Keratinocyte (primary cell): ENCODE results near the gene CERKL. TPM values are rescaled to one million over a fixed set of nuclear protein-coding genes. Genes with fewer than 3 reads are reported as not detected.

Experiments
- DNase-seq: peaks from one replicate; pipeline ENCODE4 v3.0.0-alpha.2; 2011; ENCODE audit warnings: low read depth, missing footprints, low spot score
- FAIRE-seq: peaks from 2 replicates; lab custom pipeline; 2011; peaks lifted over from hg19 to GRCh38; lab: Jason Lieb, UNC
- H2AFZ ChIP-seq: 2 replicates; pipeline ENCODE4 v1.6.0; 2012; ENCODE audit warnings: low read length, control low read depth, inconsistent platforms; ENCODE audit not compliant: control insufficient read depth
- H3K27ac ChIP-seq: 2 replicates; pipeline ENCODE4 v1.5.1; 2011; ENCODE audit warnings: low read length; ENCODE audit not compliant: control insufficient read depth, insufficient read depth
- H3K27me3 ChIP-seq: 3 replicates; pipeline ENCODE4 v1.6.0; 2011; ENCODE audit warnings: low read length; ENCODE audit not compliant: control insufficient read depth, insufficient read depth; ENCODE audit errors: extremely low read depth
- H3K36me3 ChIP-seq, 2 experiments: 2 replicates in 1 of 2; 3 replicates in 1 of 2; pipeline ENCODE4 v1.5.1; 2011; ENCODE audit warnings: low read length in 2 of 2, mild to moderate bottlenecking in 1 of 2; ENCODE audit not compliant: control insufficient read depth in 2 of 2, insufficient read depth in 2 of 2; ENCODE audit errors: extremely low read depth in 1 of 2
- H3K4me1 ChIP-seq: 3 replicates; pipeline ENCODE4 v1.5.1; 2011; ENCODE audit warnings: low read length; ENCODE audit not compliant: control insufficient read depth, insufficient read depth; ENCODE audit errors: extremely low read depth
- H3K4me2 ChIP-seq: 3 replicates; pipeline ENCODE4 v1.6.0; 2011; ENCODE audit warnings: low read depth, low read length; ENCODE audit not compliant: control insufficient read depth, insufficient read depth; ENCODE audit errors: extremely low read depth
- H3K4me3 ChIP-seq, 3 experiments: fragments of 200-600 bp in 1 of 3; sonication (generic) in 1 of 3; 2 replicates in 2 of 3; 3 replicates in 1 of 3; pipeline ENCODE4 v1.5.1; 2011 to 2016; ENCODE audit warnings: low read length in 3 of 3, mild to moderate bottlenecking in 3 of 3, control low read depth in 2 of 3, inconsistent platforms in 1 of 3, low read depth in 1 of 3, mixed read lengths in 1 of 3, mixed run types in 1 of 3, moderate library complexity in 1 of 3; ENCODE audit not compliant: control insufficient read depth in 2 of 3, insufficient read depth in 2 of 3; ENCODE audit errors: extremely low read depth in 1 of 3
- H3K79me2 ChIP-seq: 2 replicates; pipeline ENCODE4 v1.6.0; 2012; ENCODE audit warnings: low read length; ENCODE audit not compliant: control insufficient read depth, insufficient read depth
- H3K9ac ChIP-seq: 3 replicates; pipeline ENCODE4 v1.6.0; 2011; ENCODE audit warnings: low read length; ENCODE audit not compliant: control insufficient read depth, insufficient read depth; ENCODE audit errors: extremely low read depth
- H3K9me1 ChIP-seq: 3 replicates; pipeline ENCODE4 v1.6.0; 2011; ENCODE audit warnings: low read length; ENCODE audit not compliant: control insufficient read depth, insufficient read depth; ENCODE audit errors: extremely low read depth
- H3K9me3 ChIP-seq: 2 replicates; pipeline ENCODE4 v1.5.1; 2012; ENCODE audit warnings: low read depth, low read length; ENCODE audit not compliant: control insufficient read depth
- H4K20me1 ChIP-seq: 3 replicates; pipeline ENCODE4 v1.6.0; 2011; ENCODE audit warnings: low read length; ENCODE audit not compliant: control insufficient read depth, insufficient read depth; ENCODE audit errors: extremely low read depth
- EZH2 ChIP-seq: IDR thresholded peaks from one replicate; pipeline ENCODE4 v1.6.1; 2012; ENCODE audit warnings: inconsistent platforms, mild to moderate bottlenecking, low read length, moderate library complexity
- dilution Hi-C: fragments of 300-500 bp; cut with MboI; formaldehyde crosslinking; loops from one replicate; pipeline ENCODE4 v1.7.0; 2020; ENCODE audit warnings: low sequenced_read_pairs; ENCODE audit not compliant: extremely low pct_ligation_motif_present
- polyA plus RNA-seq, 5 experiments: library from polyadenylated mRNA; depleted of rRNA in 3 of 5; stranded (reverse) in 3 of 5; stranded (forward) in 1 of 5; unstranded in 1 of 5; fragments of >200 nt; gene quantifications; 1 replicate in 1 of 5; 2 replicates in 3 of 5; 3 replicates in 1 of 5; pipeline versions ENCODE4 v1.2.1 to v1.2.3, GENCODE V29; 2011 to 2012; ENCODE audit warnings: missing spikeins in 2 of 5, low read depth in 1 of 5, low replicate concordance in 1 of 5
- TF ChIP-seq, protein P1 (sequence below), 3 experiments: IDR thresholded peaks in 1 of 3; conservative IDR thresholded peaks in 1 of 3; optimal IDR thresholded peaks in 1 of 3; 2 replicates in 2 of 3; 3 replicates in 1 of 3; pipeline versions ENCODE3 to v1.5.1; 2011; ENCODE audit warnings: low read length in 3 of 3, mild to moderate bottlenecking in 3 of 3, moderate library complexity in 2 of 3, control low read depth in 1 of 3, inconsistent platforms in 1 of 3; ENCODE audit not compliant: insufficient read depth in 2 of 3; ENCODE audit errors: extremely low read depth in 1 of 3

CERKL gene
- polyA plus RNA-seq, 1 donor (not counting 4 experiments of a cell fraction or from before 2014, with no cell fraction given), result 0.03 TPM

DNA sequence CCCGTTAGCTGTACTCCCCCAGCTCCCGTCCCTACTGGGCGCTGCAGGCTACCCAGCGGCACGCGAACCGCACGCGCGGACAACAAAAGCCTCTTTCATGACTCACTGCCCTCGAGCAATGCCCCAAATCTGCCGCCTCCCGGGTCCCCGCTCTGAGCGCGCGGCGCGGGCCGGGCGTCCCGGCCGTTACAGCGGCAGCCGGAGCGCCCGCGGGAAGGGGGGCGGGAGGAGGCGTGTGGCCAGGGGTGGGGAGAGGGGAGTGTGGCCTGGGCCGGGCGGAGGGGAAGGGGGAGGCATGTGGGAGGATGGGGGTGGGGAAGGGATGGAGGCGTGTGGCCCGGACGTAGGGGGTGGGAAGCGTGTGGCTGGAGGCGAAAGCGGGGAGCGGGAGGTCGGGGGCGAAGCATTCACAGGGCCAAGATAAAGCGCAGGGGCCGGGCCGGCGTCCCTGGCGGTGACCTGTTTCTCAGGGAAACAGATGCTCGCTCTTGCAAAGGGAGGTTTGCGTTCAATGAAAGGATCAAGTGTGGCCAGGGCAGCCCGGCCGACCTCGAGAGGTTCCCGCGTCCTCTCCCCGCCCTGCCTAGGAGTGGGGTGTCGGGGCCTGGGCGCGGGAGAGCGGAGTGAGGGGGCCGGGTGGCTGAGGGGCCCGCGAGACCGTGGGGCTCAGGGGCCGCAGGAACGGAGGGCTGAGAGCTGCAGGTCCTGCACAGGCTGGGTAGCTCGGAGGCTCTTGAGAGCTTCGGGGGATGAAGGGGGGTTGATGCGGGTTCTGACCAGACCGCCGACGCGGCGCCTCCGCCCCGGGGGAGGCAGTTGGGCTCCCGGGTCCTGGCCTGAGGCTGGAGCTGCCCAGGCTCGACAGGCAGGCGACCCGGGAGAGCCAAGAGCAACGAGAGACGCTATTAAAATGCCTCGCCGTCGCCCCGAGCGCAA lies 26.9 kb upstream of the CERKL start:
- Histone ChIP-seq H3K9me1 (no peaks in the 10 kb centered on the region), H3K4me2 (peak overlapping the region; percentile 10), H3K36me3 (no peaks in the 10 kb centered on the region), H3K79me2 (no peaks in the 10 kb centered on the region), H3K27me3 (peaks cover 87% of the 10 kb centered on the region), H3K4me3 (no peak overlapping the region), H3K9me3 (no peaks in the 10 kb centered on the region), H3K27ac (no peak overlapping the region), H3K9ac (no peak overlapping the region), H2AFZ (no peak overlapping the region), H3K4me1 (peaks cover 6% of the 10 kb centered on the region), H4K20me1 (no peaks in the 10 kb centered on the region)
- FAIRE-seq (no peak), DNase-seq (no peak)
- TF ChIP-seq, protein P1, sequence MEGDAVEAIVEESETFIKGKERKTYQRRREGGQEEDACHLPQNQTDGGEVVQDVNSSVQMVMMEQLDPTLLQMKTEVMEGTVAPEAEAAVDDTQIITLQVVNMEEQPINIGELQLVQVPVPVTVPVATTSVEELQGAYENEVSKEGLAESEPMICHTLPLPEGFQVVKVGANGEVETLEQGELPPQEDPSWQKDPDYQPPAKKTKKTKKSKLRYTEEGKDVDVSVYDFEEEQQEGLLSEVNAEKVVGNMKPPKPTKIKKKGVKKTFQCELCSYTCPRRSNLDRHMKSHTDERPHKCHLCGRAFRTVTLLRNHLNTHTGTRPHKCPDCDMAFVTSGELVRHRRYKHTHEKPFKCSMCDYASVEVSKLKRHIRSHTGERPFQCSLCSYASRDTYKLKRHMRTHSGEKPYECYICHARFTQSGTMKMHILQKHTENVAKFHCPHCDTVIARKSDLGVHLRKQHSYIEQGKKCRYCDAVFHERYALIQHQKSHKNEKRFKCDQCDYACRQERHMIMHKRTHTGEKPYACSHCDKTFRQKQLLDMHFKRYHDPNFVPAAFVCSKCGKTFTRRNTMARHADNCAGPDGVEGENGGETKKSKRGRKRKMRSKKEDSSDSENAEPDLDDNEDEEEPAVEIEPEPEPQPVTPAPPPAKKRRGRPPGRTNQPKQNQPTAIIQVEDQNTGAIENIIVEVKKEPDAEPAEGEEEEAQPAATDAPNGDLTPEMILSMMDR (optimal IDR thresholded peaks at IDR 0.05 in 1 of 3, IDR thresholded peaks at IDR 0.05 in 1 of 3, conservative IDR thresholded peaks at IDR 0.05 in 1 of 3; ENCODE audit: extremely low read depth in 1 of 3, insufficient read depth in 2 of 3, low read length in 3 of 3), result no peak
- peak; percentile 80 for TF ChIP-seq EZH2
- dilution Hi-C loops, result no loop called here

DNA sequence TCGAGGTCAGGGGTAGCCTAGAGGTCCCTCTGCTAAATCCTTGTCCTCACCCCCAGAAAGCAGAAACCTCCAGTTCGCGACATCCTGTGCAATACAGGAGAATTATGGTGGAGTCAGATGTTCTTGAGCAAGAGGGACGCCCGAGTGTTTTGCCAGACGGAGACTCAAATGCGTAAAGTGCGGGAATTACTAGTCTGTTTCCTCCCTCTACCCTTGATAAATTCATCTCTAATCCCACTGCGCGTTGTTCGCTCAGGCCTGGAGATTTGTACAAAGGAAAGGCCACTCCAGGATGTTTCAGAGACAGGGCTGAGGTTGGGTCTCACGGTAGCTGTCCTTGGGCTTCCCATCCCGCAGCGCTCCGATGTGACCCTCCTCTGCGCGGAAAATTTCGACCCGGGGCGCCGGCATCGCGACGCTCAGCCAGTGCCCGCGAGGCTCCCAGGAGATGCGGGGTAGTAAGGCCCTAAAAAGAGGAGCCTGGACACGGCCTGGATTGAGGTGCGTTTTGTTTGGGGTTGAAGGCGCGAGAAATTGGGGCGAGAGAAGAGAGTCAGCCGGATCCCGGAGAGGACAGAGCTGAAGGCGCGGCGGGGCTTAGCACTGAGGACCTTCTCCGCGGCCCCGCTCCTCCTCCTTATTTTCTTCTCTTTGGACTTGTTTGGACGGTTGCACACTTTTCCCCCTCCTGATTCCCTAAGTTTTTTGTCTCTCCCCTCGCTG lies 26.1 kb upstream of the CERKL start:
- Histone ChIP-seq H2AFZ (no peak overlapping the region), H4K20me1 (no peaks in the 10 kb centered on the region), H3K27ac (no peak overlapping the region), H3K36me3 (no peaks in the 10 kb centered on the region), H3K27me3 (peaks cover 92% of the 10 kb centered on the region), H3K9ac (no peak overlapping the region), H3K4me1 (peaks cover 6% of the 10 kb centered on the region), H3K4me3 (no peak overlapping the region), H3K79me2 (no peaks in the 10 kb centered on the region), H3K9me1 (no peaks in the 10 kb centered on the region), H3K4me2 (peak overlapping the region; percentile 10), H3K9me3 (no peaks in the 10 kb centered on the region)
- no peak for FAIRE-seq
- no peak for DNase-seq
- dilution Hi-C loops, result no loop called here
- peak; percentile 95 for TF ChIP-seq EZH2
- TF ChIP-seq, protein P1 (optimal IDR thresholded peaks at IDR 0.05 in 1 of 3, IDR thresholded peaks at IDR 0.05 in 1 of 3, conservative IDR thresholded peaks at IDR 0.05 in 1 of 3; ENCODE audit: extremely low read depth in 1 of 3, insufficient read depth in 2 of 3, low read length in 3 of 3), result no peak
